SH-SY5Y (cell line): ENCODE results near the gene BRCC3.

Experiments
- GATA2 ChIP-seq: IDR thresholded peaks from 2 replicates; pipeline ENCODE4 v1.6.1; 2011; ENCODE audit warnings: mild to moderate bottlenecking, low read depth, low read length
- GATA3 ChIP-seq: IDR thresholded peaks from 2 replicates; pipeline ENCODE4 v1.6.1; 2011; ENCODE audit warnings: low read depth, mild to moderate bottlenecking, low read length, moderate library complexity

BRCC3 gene

DNA sequence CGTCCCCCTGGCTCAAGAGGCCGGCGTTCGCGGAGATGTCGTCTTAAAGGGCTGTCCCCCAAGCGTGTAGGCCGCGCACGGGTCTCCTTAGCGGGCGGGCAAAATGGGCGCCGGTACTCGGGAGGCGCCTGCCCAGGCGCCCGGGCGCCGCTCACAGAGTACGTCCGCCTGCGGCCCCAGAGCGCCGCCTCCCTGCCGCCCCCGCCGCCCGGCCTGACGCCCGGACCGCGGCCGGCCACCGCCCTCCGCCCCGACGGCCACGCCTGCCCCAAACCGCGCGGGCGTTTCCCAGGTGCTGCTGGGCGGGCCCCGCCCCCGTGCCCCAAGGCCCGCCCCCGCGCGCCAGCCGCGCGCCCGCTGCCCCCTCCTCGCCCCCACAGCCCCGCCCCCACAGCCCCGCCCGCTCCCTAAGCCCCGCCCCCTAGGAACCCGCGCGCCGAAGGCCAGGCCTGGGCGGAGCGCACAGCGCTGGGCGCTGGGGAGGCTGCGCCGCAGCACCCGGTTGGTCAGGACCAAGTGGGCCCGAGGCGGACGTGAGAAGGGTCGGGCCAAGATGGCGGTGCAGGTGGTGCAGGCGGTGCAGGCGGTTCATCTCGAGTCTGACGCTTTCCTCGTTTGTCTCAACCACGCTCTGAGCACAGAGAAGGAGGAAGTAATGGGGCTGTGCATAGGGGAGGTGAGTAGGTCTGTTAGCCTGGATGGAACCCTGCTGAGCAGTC, at the start of gene BRCC3, which contains the start of the genes CMC4 and MTCP1:
TSS of gene BRCC3 (plus strand) at position 534 of the 719 bp plus-strand sequence. CDS start at position 554, 20 bp downstream.
TSS of gene CMC4 (minus strand) at position 162 of the 719 bp plus-strand sequence. CDS start 7,113 bp downstream, outside the sequence.
TSS of gene MTCP1 (minus strand) at position 162 of the 719 bp plus-strand sequence. CDS start 5,126 bp downstream, outside the sequence.
- TF ChIP-seq GATA3 = no peak
- no peak for TF ChIP-seq GATA2

DNA sequence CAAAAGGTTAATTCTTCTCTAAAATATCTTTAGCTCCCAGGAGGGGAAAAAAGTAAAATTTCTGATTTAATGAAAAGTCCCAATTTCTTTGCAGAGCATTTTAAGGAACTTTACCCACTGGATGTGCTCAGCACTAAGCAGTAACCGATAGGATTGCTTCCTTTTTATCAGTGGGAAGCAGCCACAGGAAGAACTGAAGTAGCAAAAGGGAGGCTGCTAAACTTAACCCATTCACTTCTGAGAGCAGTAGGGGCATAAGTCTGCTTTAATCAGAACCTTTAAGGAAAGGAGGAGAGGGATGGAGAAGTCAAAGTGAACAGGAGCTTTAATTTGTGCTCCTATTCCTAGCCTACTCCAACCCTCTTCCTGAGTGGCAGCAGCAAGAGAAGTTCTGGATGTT, 48.7 kb upstream of the BRCC3 start, which contains the start of gene F8:
TSS of gene F8 (minus strand) at position 139 of the 400 bp plus-strand sequence. CDS start 171 bp downstream, outside the sequence.
- TF ChIP-seq GATA2 = no peak
- TF ChIP-seq GATA3 = no peak

- no peak for TF ChIP-seq GATA3
- no peak for TF ChIP-seq GATA2
These were observed 47.1 kb upstream of the BRCC3 start for GRCh38 chrX:155023907-155024833.

DNA sequence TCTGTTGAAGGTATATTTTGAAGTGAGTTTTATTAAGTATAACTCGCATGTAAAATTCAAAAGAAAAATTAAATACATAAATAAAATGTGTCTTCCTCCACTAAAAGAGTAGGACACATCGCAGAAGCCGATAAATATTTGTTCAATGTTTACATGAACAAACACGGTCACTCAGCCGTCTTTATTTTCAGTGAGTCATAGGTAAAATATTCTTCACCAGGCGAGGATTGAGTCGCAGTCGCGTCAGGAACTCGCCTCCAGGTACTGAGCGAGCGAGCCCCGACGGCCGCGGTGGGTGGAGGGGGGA, 44.9 kb upstream of the BRCC3 start:
- TF ChIP-seq GATA2 = no peak
- TF ChIP-seq GATA3 = no peak

DNA sequence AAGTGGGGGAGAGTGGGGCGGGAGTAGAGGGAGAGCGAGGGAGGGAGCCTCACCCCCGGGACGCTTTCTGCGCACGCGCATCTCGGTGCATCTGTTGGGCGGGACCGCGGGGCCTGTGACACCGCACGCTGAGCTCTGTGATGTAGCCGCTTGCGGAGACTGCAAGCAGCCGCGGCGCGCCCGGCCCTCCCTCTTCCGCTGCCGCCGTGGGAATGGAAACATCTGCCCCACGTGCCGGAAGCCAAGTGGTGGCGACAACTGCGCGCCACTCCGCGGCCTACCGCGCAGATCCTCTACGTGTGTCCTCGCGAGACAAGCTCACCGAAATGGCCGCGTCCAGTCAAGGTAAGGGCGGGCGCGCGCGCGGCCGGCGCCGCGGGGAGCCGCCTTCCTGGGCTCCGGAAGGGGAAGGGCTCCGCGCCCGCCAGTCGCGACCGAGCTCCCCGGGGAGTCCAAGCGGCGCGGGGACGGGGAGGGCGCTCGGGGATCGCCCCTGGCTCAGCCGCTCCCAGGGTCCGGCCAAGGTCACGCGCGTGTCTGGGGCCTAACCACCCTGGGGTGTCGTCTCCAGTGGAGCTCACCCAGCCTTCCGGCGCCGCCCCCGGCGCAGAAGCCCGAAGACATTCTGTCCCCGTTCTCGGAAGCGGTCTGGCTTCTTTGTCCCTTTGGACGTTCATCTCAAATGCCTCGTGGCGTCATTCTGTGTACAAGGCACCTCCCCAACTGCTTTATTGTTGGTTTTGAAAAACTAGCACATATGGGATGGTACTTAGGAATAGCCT, 44.4 kb upstream of the BRCC3 start, which contains the start of gene FUNDC2:
TSS of gene FUNDC2 (plus strand) at position 118 of the 782 bp plus-strand sequence. CDS start at position 213, 95 bp downstream.
- TF ChIP-seq GATA2 = peak; percentile 54; the same call in 1 of the 2 replicates
- no peak for TF ChIP-seq GATA3

GRCh38 chrX:155027509-155028066, 43.7 kb upstream of the BRCC3 start:
- TF ChIP-seq GATA3 (no peak), GATA2 (no peak)

GRCh38 chrX:155028129-155028528, 43.2 kb upstream of the BRCC3 start:
- no peak for TF ChIP-seq GATA3
- no peak for TF ChIP-seq GATA2

DNA sequence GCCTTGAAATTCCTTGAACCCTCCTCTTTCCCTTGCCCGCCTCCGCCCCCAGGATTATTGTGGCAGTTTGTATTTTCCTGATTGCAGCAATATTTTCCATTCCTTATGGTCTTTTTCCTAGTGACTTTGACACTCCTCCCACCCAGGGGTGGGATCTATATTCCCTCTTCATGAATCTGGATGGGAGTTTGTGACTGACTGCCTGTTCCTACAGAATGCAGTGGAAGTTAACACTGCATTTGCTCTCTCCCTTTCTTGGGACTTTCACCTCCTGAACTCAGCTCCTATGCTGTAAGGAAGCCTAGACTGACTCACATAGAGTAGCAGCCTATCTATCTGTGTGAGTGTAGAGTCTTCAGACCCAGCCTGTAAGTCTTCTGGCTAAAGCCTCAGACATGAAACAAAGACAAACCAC, 42.4 kb upstream of the BRCC3 start:
- no peak for TF ChIP-seq GATA2
- TF ChIP-seq GATA3 = no peak

GRCh38 chrX:155031657-155032056, 39.7 kb upstream of the BRCC3 start:
- TF ChIP-seq GATA3 (no peak), GATA2 (no peak)

- TF ChIP-seq GATA2 (no peak), GATA3 (no peak)
These were observed 35.6 kb upstream of the BRCC3 start for GRCh38 chrX:155035688-155036087.

GRCh38 chrX:155046129-155046810, 25.0 kb upstream of the BRCC3 start:
- TF ChIP-seq GATA3 (no peak), GATA2 (no peak)

DNA sequence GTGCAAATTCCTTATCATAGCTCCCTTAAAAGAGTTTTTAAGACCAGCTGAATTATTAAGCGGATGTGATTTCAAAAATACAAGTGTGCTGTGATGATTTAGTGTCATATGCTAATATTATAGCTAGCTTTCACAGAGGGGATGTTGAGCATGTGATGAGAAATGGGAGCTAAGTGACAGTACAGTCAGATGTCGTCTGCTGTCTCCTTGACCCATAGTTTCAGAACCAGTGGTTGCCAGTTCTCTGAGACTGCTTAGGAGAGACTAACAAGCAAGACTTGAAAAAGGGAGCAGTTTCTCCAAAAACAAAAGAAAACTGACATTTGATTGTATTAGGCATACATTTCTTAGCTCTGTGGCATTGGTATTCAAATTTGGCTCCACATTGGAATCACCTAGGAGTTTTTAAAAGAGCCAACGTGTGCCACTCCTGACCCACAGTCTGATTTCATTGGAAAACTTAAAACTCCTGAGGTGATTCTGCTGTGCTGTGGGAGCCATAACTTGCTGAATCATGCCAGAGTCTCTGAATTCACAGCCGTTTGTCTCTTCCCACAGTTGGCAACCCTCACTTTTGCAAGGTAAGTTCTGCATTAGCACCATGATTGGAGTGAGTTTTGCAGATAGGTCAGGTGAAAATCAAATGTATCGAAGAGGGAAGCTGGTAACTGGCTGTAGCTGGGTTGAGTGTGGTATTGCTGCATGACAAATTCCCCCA, 24.3 kb upstream of the BRCC3 start:
- no peak for TF ChIP-seq GATA3
- no peak for TF ChIP-seq GATA2
